Measurements from ENCODE around the gene CRLF1. TPM values are rescaled to one million over a fixed set of nuclear protein-coding genes. Genes with fewer than 3 reads are reported as not detected.
A peak's percentile ranks its signal among the peaks of the same experiment; 100 is the strongest.

CRLF1 gene
- total RNA-seq, 1 donor from 2014 or later, result 20.0 TPM

GRCh38 chr19:18609717-18610051 is 3.1 kb upstream of the CRLF1 start:
- DNase-seq, result no peak
- Histone ChIP-seq H3K4me1 (peaks cover 66% of the 10 kb centered on the region), H3K9me3 (replicated peaks) (no peaks in the 10 kb centered on the region), H3K27me3 (ENCODE audit: low read depth) (peaks cover 96% of the 10 kb centered on the region), H3K27ac (replicated peaks) (no peak overlapping the region), H3K4me3 (no peak overlapping the region), H3K36me3 (no peaks in the 10 kb centered on the region)
- no peak for TF ChIP-seq CTCF (IDR thresholded peaks at IDR 0.05; ENCODE audit: borderline replicate concordance)
- intact Hi-C loops (cut with micrococcal nuclease), result no loop called here

- TF ChIP-seq CTCF (IDR thresholded peaks at IDR 0.05; ENCODE audit: borderline replicate concordance), result no peak
- peaks cover 96% of the 10 kb centered on the region for H3K27me3 ChIP-seq (ENCODE audit: low read depth)
- H3K36me3 ChIP-seq, result no peaks in the 10 kb centered on the region
- no peaks in the 10 kb centered on the region for H3K9me3 ChIP-seq (replicated peaks)
- intact Hi-C loops (cut with micrococcal nuclease), result no loop called here
- no peak overlapping the region for H3K4me3 ChIP-seq
- peaks cover 71% of the 10 kb centered on the region for H3K4me1 ChIP-seq
- no peak for DNase-seq
- no peak overlapping the region for H3K27ac ChIP-seq (replicated peaks)
Observed at GRCh38 chr19:18608805-18609716, 2.5 kb upstream of the CRLF1 start.

DNA sequence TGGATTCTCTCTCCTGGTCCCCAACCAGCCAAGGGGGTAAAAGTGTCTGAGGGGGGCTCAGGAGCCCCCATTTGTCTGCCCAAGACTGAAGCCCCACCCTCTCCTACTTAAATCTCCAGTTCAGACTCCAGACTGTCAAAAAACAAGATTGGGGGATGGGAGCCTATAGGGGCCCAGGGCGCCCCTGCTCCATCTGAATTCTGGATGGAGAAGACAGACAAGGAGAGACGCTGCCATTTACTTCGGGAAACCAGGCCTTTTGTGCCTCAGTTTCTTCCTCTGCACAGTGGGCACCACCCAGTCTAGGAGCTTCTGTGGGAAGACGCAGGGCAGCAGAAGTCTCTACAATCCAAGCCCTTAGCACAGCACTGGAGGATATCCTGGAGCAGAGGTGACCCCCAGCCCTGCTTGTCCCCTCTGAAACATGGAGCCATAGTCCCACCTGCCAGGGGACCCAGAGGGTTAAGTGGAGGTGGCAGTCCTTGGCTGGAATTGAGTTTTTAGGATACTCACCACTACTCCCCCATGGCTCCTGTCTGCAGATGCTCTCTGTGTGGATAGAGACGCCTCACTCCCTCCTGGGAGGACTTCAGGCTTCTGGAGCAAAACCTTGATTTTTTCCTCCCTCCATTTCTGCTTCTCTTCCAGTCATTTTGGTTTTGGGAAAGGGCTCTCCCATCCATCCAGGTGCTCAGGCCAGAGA is 1.7 kb upstream of the CRLF1 start:
- no peak for TF ChIP-seq CTCF (IDR thresholded peaks at IDR 0.05; ENCODE audit: borderline replicate concordance)
- no peak overlapping the region for H3K27ac ChIP-seq (replicated peaks)
- DNase-seq, result no peak
- H3K27me3 ChIP-seq (ENCODE audit: low read depth), result peaks cover 96% of the 10 kb centered on the region
- peaks cover 74% of the 10 kb centered on the region for H3K4me1 ChIP-seq
- intact Hi-C loops (cut with micrococcal nuclease), result no loop called here
- no peaks in the 10 kb centered on the region for H3K36me3 ChIP-seq
- peak overlapping the region; percentile 53 for H3K4me3 ChIP-seq
- no peaks in the 10 kb centered on the region for H3K9me3 ChIP-seq (replicated peaks)

GRCh38 chr19:18607226-18608101 is 865 bp upstream of the CRLF1 start:
- Histone ChIP-seq H3K9me3 (replicated peaks) (no peaks in the 10 kb centered on the region), H3K36me3 (no peaks in the 10 kb centered on the region), H3K27ac (replicated peaks) (no peak overlapping the region), H3K4me3 (peak overlapping the region; percentile 53), H3K27me3 (ENCODE audit: low read depth) (peaks cover 96% of the 10 kb centered on the region), H3K4me1 (peaks cover 68% of the 10 kb centered on the region)
- intact Hi-C loops (cut with micrococcal nuclease), result no loop called here
- no peak for TF ChIP-seq CTCF (IDR thresholded peaks at IDR 0.05; ENCODE audit: borderline replicate concordance)
- DNase-seq, result no peak
